ENCODE data around the gene LRG1.

The LRG1 gene

DNA sequence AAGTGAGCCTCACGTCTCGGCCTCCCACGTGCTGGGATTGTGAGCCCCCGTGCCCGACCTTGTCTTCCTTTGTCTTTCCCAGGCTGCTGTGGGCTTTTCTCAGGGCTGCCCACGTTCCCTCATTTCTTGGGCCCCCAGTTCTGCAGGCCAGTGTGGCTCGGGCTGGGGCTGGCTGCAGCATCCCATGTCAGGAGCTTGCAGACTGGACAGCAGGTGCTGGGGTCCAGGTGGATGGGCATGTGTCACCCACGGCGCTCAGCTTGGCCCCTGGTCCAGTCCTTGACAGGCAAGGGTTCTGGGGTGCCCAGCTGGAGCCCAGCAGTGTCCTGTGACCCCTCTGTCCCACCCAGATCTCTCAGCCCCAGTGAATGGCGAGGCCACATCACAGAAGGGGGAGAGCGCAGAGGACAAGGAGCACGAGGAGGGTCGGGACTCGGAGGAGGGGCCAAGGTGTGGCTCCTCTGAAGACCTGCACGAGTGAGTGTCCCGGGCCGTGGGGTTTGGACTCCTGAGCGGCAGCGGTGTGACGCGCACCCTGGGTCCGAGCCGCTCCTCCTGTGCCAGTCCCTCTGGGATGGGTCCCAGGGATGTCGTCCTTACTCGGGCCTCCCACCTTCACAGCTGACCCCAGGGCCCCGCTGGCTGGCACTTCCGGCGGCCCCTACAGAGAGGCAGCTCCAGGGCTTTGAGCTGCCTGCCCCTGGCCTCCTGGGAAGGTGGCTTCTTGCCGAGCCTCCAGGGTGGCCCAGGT is 38.8 kb downstream of the LRG1 start:
- Histone ChIP-seq H3K27me3 (ENCODE audit: low read length) (no peaks in the 10 kb centered on the region), H3K4me2 (ENCODE audit: low read depth, low read length, poor library complexity, severe bottlenecking) (no peak overlapping the region), H3K79me2 (ENCODE audit: insufficient read depth, low read length) (no peaks in the 10 kb centered on the region), H3K36me3 (ENCODE audit: low read length) (no peaks in the 10 kb centered on the region), H3F3A (ENCODE audit: insufficient read depth) (no peaks in the 10 kb centered on the region), H3K4me3 (ENCODE audit: insufficient read depth, low read length, poor library complexity, severe bottlenecking) (no peak overlapping the region), H3K9me2 (replicated peaks; ENCODE audit: insufficient read depth, low read length) (no peaks in the 10 kb centered on the region), H2AFZ (ENCODE audit: low read depth, low read length, severe bottlenecking) (no peak overlapping the region), H3K9ac (ENCODE audit: low read length) (no peak overlapping the region), H3K27ac (ENCODE audit: low read depth, low read length) (no peak overlapping the region), H4K20me1 (ENCODE audit: low read depth, low read length) (no peaks in the 10 kb centered on the region), H3K9me3 (ENCODE audit: insufficient read depth, low read length) (no peaks in the 10 kb centered on the region)
- no peak for TF ChIP-seq EZH2phosphoT487 (conservative IDR thresholded peaks at IDR 0.05; ENCODE audit: low read length)
- TF ChIP-seq, protein P1, sequence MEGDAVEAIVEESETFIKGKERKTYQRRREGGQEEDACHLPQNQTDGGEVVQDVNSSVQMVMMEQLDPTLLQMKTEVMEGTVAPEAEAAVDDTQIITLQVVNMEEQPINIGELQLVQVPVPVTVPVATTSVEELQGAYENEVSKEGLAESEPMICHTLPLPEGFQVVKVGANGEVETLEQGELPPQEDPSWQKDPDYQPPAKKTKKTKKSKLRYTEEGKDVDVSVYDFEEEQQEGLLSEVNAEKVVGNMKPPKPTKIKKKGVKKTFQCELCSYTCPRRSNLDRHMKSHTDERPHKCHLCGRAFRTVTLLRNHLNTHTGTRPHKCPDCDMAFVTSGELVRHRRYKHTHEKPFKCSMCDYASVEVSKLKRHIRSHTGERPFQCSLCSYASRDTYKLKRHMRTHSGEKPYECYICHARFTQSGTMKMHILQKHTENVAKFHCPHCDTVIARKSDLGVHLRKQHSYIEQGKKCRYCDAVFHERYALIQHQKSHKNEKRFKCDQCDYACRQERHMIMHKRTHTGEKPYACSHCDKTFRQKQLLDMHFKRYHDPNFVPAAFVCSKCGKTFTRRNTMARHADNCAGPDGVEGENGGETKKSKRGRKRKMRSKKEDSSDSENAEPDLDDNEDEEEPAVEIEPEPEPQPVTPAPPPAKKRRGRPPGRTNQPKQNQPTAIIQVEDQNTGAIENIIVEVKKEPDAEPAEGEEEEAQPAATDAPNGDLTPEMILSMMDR (IDR thresholded peaks at IDR 0.05; ENCODE audit: insufficient read depth, low read length, poor library complexity, severe bottlenecking): no peak

DNA sequence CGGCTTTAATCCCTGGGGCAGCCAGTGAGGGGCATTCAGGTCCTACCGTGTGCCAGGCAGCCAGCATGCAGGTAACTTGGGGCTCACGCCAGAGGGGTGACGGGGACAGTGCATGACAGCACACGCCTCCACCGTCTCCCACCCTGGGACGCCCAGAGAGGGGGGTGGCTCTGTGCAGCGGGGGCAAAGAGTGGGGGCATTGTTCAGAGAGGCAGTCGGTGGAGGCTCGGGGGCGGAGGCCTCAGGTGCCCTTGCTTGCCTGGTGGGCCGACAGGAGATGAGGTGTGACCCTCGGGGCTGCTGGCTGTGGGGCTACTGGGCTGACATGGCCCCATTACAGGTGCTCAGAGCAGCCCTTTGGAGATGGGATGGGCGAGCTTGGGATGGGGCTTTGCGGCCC is 40.0 kb downstream of the LRG1 start:
- H4K20me1 ChIP-seq (ENCODE audit: low read depth, low read length): no peaks in the 10 kb centered on the region
- H3K36me3 ChIP-seq (ENCODE audit: low read length): no peaks in the 10 kb centered on the region
- no peak overlapping the region for H3K27ac ChIP-seq (ENCODE audit: low read depth, low read length)
- H3K27me3 ChIP-seq (ENCODE audit: low read length): no peaks in the 10 kb centered on the region
- H3K9ac ChIP-seq (ENCODE audit: low read length): no peak overlapping the region
- H3F3A ChIP-seq (ENCODE audit: insufficient read depth): no peaks in the 10 kb centered on the region
- no peaks in the 10 kb centered on the region for H3K9me2 ChIP-seq (replicated peaks; ENCODE audit: insufficient read depth, low read length)
- no peaks in the 10 kb centered on the region for H3K79me2 ChIP-seq (ENCODE audit: insufficient read depth, low read length)
- H3K4me2 ChIP-seq (ENCODE audit: low read depth, low read length, poor library complexity, severe bottlenecking): no peak overlapping the region
- TF ChIP-seq, protein P1 (IDR thresholded peaks at IDR 0.05; ENCODE audit: insufficient read depth, low read length, poor library complexity, severe bottlenecking): no peak
- no peak for TF ChIP-seq EZH2phosphoT487 (conservative IDR thresholded peaks at IDR 0.05; ENCODE audit: low read length)
- H3K4me3 ChIP-seq (ENCODE audit: insufficient read depth, low read length, poor library complexity, severe bottlenecking): no peak overlapping the region
- H2AFZ ChIP-seq (ENCODE audit: low read depth, low read length, severe bottlenecking): no peak overlapping the region
- H3K9me3 ChIP-seq (ENCODE audit: insufficient read depth, low read length): no peaks in the 10 kb centered on the region

DNA sequence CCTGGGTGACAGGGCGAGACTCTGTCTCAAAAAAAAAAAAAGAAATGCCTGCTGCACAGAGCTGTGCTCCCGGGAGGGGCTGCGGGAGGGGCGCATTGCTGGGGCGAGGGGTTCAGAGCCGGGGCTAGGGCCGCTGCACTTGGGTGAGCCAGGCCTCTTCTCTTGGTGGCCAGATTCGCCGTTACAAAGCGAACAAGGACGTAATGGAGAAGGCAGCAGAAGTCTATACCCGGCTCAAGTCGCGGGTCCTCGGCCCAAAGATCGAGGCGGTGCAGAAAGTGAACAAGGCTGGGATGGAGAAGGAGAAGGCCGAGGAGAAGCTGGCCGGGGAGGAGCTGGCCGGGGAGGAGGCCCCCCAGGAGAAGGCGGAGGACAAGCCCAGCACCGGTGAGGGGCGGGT is 40.5 kb downstream of the LRG1 start:
- Histone ChIP-seq H3K36me3 (ENCODE audit: low read length) (no peaks in the 10 kb centered on the region), H3K27me3 (ENCODE audit: low read length) (no peaks in the 10 kb centered on the region)

More for the DNA sequence above, 40.5 kb downstream of the LRG1 start:
- Histone ChIP-seq H3F3A (ENCODE audit: insufficient read depth) (no peaks in the 10 kb centered on the region), H3K9me3 (ENCODE audit: insufficient read depth, low read length) (no peaks in the 10 kb centered on the region), H3K4me3 (ENCODE audit: insufficient read depth, low read length, poor library complexity, severe bottlenecking) (no peak overlapping the region), H3K79me2 (ENCODE audit: insufficient read depth, low read length) (no peaks in the 10 kb centered on the region), H3K9me2 (replicated peaks; ENCODE audit: insufficient read depth, low read length) (no peaks in the 10 kb centered on the region), H4K20me1 (ENCODE audit: low read depth, low read length) (no peaks in the 10 kb centered on the region), H2AFZ (ENCODE audit: low read depth, low read length, severe bottlenecking) (no peak overlapping the region), H3K27ac (ENCODE audit: low read depth, low read length) (no peak overlapping the region), H3K4me2 (ENCODE audit: low read depth, low read length, poor library complexity, severe bottlenecking) (no peak overlapping the region), H3K9ac (ENCODE audit: low read length) (no peak overlapping the region)
- TF ChIP-seq, protein P1 (IDR thresholded peaks at IDR 0.05; ENCODE audit: insufficient read depth, low read length, poor library complexity, severe bottlenecking): no peak
- TF ChIP-seq EZH2phosphoT487 (conservative IDR thresholded peaks at IDR 0.05; ENCODE audit: low read length): no peak
